Large intestine (tissue), 3 donors: Measurements from ENCODE around the gene PEX11G. TPM values are rescaled to one million over a fixed set of nuclear protein-coding genes. Genes with fewer than 3 reads are reported as not detected.
"Not testable (repeated sequence)": the region's sequence is repeated elsewhere in the genome, so short reads cannot be mapped to it uniquely, and the experiment has no call there.

Experiments
- DNase-seq, 2 donors: peaks; one replicate each; pipeline versions ENCODE4 v3.0.0 to v3.0.0-alpha.2; 2013
- H3K27ac ChIP-seq: one replicate; pipeline ENCODE4 v1.5.1; 2013; ENCODE audit warnings: low read length
- H3K27me3 ChIP-seq: 2 replicates; pipeline ENCODE4 v1.6.1; 2013; ENCODE audit warnings: low read length; ENCODE audit not compliant: control insufficient read depth, insufficient read depth
- H3K36me3 ChIP-seq: 2 replicates; pipeline ENCODE4 v1.6.1; 2013; ENCODE audit warnings: low read length; ENCODE audit not compliant: control insufficient read depth, insufficient read depth
- H3K4me1 ChIP-seq: one replicate; pipeline ENCODE4 v1.6.1; 2013; ENCODE audit warnings: low read length; ENCODE audit not compliant: control insufficient read depth, insufficient read depth
- H3K4me3 ChIP-seq: one replicate; pipeline ENCODE4 v1.5.1; 2013; ENCODE audit warnings: low read length
- H3K9me3 ChIP-seq: one replicate; pipeline ENCODE4 v1.6.1; 2013; ENCODE audit warnings: mild to moderate bottlenecking, low read depth, low read length, moderate library complexity; ENCODE audit not compliant: control insufficient read depth
- WGBS: methylation state at CpG from one replicate; pipeline ENCODE4 v1.1.5; 2013; ENCODE audit warnings: low lambda C conversion rate; ENCODE audit not compliant: insufficient coverage; 5-methylcytosine and 5-hydroxymethylcytosine counted together
- polyA plus RNA-seq: library from polyadenylated mRNA; unstranded; fragments of 120-200 nt; gene quantifications from one replicate; pipeline ENCODE4 v1.2.1, GENCODE V29; 2013

Gene PEX11G
- polyA plus RNA-seq, 1 donor = 7.9 TPM

DNA sequence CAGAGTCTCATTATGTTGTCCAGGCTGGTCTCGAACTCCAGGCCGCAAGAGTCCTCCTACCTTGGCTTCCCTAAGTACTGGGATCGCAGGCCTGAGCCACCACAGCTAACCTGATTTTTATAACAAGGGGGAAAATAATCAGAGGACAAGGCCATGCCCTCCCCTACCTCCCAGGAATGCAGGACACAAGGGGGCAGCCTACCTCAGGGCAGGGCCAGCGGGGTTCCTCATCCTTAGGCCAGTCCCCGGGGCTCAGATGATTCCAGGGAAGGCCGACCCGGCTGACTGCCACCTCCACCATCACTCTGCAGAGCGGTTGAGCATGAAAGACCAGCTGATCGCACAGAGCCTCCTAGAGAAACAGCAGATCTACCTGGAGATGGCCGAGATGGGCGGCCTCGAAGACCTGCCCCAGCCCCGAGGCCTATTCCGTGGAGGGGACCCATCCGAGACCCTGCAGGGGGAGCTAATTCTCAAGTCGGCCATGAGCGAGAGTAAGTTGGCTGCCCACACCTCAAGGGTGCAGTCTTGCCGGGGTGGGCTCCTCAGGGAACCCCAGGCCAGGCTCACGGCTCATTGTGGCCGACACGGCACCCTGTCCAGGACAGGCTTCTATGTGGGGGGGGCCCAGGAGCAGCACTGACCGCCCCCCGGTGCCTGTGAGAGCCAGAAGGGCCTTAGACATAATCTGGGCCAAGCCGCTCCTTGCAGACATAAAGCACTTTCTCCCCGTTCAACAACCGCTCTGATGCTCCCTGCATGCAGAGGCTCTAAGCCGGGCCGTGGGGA is 26.8 kb downstream of the PEX11G start:
- DNase-seq = no peak
- Histone ChIP-seq H3K36me3 (peaks cover 80% of the 10 kb centered on the region), H3K27me3 (no peaks in the 10 kb centered on the region), H3K27ac (no peak overlapping the region), H3K9me3 (peaks cover 3% of the 10 kb centered on the region), H3K4me3 (no peak overlapping the region), H3K4me1 (no peaks in the 10 kb centered on the region)
- WGBS = 100% methylated on average over 1 of the region's 28 CpGs

- H3K27ac ChIP-seq = no peak overlapping the region
- H3K9me3 ChIP-seq = peaks cover 6% of the 10 kb centered on the region
- no peaks in the 10 kb centered on the region for H3K4me1 ChIP-seq
- no peaks in the 10 kb centered on the region for H3K27me3 ChIP-seq
- H3K4me3 ChIP-seq = no peak overlapping the region
- WGBS = no CpG with 5 or more reads among the region's 14 CpGs
- peaks cover 85% of the 10 kb centered on the region for H3K36me3 ChIP-seq
- DNase-seq = no peak
Observed at GRCh38 chr19:7460562-7460966, 28.3 kb downstream of the PEX11G start.

GRCh38 chr19:7459773-7460172 is 29.1 kb downstream of the PEX11G start:
- Histone ChIP-seq H3K27me3 (no peaks in the 10 kb centered on the region), H3K36me3 (peaks cover 86% of the 10 kb centered on the region), H3K4me3 (no peak overlapping the region), H3K4me1 (no peaks in the 10 kb centered on the region), H3K9me3 (peaks cover 7% of the 10 kb centered on the region), H3K27ac (no peak overlapping the region)
- no CpG with 5 or more reads among the region's 20 CpGs for WGBS
- no peak for DNase-seq

DNA sequence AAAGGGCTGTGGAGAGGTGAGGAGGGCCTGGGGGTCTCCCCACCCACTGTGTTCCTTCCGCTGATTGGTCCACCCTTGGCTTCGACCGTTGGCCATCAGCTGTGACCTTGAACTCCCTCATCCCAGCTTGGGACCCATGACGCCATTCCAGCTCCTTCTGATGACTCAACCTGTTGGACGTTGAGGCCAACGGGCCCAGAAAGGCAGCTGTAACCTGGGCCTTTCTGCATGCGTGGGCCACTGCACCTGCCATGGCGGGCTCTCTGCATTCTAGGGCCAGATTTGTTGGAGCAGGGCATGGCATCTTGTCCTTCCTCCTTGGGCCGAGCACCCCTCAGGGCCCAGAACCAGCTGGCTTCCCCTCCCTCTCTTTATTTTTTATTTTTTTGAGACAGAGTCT is 30.2 kb downstream of the PEX11G start:
- H3K36me3 ChIP-seq = peaks cover 88% of the 10 kb centered on the region
- no peak for DNase-seq

DNA sequence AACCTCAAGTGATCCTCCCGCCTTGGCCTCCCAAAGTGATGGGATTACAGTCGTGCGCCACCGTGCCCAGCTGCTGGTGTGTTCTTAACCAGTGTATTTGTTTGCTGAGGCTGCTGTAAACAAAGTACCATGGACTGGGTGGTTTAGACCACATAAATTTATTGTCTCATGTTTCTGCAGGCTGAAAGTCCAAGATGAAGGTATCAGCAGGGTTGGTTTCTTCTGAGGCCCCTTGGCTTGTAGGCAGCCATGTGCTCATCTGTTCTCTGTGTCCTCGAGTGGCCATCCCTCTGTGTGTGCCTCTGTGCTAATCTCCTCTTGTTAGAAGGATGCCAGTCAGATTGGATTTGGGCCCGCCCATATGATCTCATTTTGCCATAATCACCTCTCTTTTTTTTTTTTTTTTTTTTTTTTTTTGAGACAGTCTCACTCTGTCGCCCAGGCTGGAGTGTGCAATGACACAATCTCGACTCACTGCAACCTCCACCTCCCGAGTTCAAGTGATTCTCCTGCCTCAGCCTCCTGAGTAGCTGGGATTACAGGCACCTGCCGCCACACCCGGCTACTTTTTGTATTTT is 31.8 kb downstream of the PEX11G start:
- Histone ChIP-seq H3K36me3 (peaks cover 82% of the 10 kb centered on the region), H3K27ac (no peak overlapping the region), H3K4me3 (no peak overlapping the region), H3K9me3 (peaks cover 15% of the 10 kb centered on the region), H3K4me1 (no peaks in the 10 kb centered on the region), H3K27me3 (no peaks in the 10 kb centered on the region)
- no CpG with 5 or more reads among the region's 11 CpGs for WGBS
- DNase-seq = no peak

More for the DNA sequence above, 30.2 kb downstream of the PEX11G start:
- H3K4me1 ChIP-seq = no peaks in the 10 kb centered on the region
- H3K9me3 ChIP-seq = peaks cover 13% of the 10 kb centered on the region
- H3K27me3 ChIP-seq = no peaks in the 10 kb centered on the region
- no peak overlapping the region for H3K27ac ChIP-seq
- no peak overlapping the region for H3K4me3 ChIP-seq
- no CpG with 5 or more reads among the region's 9 CpGs for WGBS

DNA sequence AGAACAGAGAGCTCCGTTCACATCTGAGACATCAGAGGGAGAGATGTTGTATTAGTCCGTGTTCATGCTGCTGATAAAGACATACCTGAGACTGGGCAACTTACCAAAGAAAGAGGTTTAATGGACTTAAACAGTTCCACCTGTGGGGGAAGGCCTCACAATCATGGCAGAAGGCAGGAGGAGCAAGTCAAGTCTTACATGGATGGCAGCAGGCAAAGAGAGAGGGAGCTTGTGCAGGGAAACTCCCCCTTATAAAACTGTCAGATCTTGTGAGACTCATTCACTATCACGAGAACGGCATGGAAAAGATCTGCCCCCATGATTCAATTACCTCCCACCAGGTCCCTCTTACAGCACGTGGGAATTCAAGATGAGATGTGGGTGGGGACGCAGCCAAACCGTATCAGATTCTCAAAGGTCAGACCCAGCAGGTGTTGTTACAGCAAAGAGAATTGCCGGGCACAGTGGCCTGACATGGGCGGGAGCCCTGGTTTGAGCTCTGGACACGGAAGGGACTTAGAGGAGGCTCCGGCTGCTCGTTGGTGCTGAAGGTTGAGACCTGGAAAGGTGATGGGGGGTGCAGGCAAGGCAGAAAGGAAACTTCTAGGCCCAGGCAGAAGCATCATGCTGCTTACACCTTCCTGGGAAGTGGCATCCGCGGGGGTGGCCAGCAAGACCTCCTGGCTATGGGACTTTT is 33.1 kb downstream of the PEX11G start:
- Histone ChIP-seq H3K36me3 (peaks cover 83% of the 10 kb centered on the region), H3K27me3 (no peaks in the 10 kb centered on the region)

GRCh38 chr19:7454998-7455397 is 33.8 kb downstream of the PEX11G start:
- peaks cover 32% of the 10 kb centered on the region for H3K9me3 ChIP-seq
- 100% methylated on average over 2 of the region's 8 CpGs for WGBS
- no peaks in the 10 kb centered on the region for H3K4me1 ChIP-seq
- H3K27me3 ChIP-seq = no peaks in the 10 kb centered on the region
- no peak for DNase-seq
- H3K4me3 ChIP-seq = no peak overlapping the region
- H3K27ac ChIP-seq = no peak overlapping the region
- H3K36me3 ChIP-seq = peaks cover 82% of the 10 kb centered on the region

More for the DNA sequence above, 33.1 kb downstream of the PEX11G start:
- no peaks in the 10 kb centered on the region for H3K4me1 ChIP-seq
- no peak for DNase-seq
- H3K9me3 ChIP-seq = peaks cover 28% of the 10 kb centered on the region
- H3K27ac ChIP-seq = no peak overlapping the region
- no CpG with 5 or more reads among the region's 14 CpGs for WGBS
- H3K4me3 ChIP-seq = no peak overlapping the region

- Histone ChIP-seq H3K27me3 (no peaks in the 10 kb centered on the region), H3K27ac (no peak overlapping the region), H3K9me3 (peaks cover 26% of the 10 kb centered on the region), H3K4me1 (no peaks in the 10 kb centered on the region), H3K36me3 (peaks cover 79% of the 10 kb centered on the region), H3K4me3 (no peak overlapping the region)
- DNase-seq = peak; percentile 29 to 53
- WGBS = 83% methylated on average over 29 of the region's 53 CpGs
Observed at GRCh38 chr19:7450243-7451223, 38.3 kb downstream of the PEX11G start.

DNA sequence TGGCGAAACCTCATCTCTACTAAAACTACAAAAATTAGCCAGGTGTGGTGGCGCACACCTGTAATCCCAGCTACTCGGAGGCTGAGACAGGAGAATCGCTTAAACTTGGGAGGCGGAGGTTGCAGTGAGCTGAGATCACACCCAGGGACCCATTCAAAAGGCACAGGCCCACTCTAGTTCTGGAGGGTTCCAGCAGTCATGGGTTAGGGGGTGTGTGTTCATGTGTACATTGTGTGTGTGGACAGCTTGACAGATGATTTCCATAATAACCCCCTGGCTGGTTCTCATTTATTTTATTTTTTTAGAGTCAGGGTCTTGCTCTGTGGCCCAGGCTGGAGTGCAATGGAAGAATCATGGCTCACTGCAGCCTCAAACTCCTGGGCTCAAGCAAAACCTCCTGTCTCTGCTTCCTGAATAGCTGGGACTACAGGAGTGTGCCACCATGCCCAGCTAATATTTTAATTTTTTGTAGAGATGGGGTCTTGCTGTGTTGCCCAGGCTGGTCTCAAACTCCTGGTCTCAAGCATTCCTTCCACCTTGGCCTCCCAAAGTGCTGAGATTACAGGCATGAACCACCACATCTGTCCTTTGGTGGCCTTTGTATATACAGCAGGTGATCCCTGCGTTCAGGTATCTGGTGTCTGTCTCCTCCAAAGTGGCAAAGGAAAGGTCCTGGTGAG is 39.3 kb downstream of the PEX11G start:
- H3K27me3 ChIP-seq, H3K4me3 ChIP-seq, H3K27ac ChIP-seq, DNase-seq, H3K4me1 ChIP-seq: not testable (repeated sequence)
- Histone ChIP-seq H3K36me3 (peaks cover 79% of the 10 kb centered on the region), H3K9me3 (peaks cover 23% of the 10 kb centered on the region)
- WGBS = no CpG with 5 or more reads among the region's 6 CpGs
